Measurements from ENCODE around the gene RBM38.

The RBM38 gene

DNA sequence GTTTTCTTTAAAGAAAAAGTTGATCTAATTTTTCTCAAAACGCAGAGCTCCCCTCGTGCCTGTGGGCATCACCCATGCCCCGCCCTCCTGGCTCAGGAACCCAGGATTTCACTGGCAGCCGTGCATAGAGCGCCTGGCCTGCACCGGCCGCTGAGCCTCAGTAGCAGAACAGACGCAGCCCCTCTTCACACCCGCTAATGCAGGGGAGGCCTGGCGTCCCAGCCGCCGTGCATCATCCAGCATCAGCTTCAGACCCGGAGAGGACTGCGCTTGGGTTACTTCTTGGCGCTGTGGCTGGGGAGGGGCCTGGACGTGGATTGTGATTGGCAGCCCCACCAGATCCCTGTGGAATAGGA lies 18.1 kb downstream of the RBM38 start:
- TF ChIP-seq, protein P1, sequence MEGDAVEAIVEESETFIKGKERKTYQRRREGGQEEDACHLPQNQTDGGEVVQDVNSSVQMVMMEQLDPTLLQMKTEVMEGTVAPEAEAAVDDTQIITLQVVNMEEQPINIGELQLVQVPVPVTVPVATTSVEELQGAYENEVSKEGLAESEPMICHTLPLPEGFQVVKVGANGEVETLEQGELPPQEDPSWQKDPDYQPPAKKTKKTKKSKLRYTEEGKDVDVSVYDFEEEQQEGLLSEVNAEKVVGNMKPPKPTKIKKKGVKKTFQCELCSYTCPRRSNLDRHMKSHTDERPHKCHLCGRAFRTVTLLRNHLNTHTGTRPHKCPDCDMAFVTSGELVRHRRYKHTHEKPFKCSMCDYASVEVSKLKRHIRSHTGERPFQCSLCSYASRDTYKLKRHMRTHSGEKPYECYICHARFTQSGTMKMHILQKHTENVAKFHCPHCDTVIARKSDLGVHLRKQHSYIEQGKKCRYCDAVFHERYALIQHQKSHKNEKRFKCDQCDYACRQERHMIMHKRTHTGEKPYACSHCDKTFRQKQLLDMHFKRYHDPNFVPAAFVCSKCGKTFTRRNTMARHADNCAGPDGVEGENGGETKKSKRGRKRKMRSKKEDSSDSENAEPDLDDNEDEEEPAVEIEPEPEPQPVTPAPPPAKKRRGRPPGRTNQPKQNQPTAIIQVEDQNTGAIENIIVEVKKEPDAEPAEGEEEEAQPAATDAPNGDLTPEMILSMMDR (IDR thresholded peaks at IDR 0.05; ENCODE audit: low read depth, low read length): no peak
- in situ Hi-C loops (cut with HindIII; ENCODE audit: low sequenced_read_pairs): no loop called here
- H3K4me3 ChIP-seq (ENCODE audit: low read depth, low read length): no peak overlapping the region
- no peak for DNase-seq (ENCODE audit: low read depth, low spot score)

- DNase-seq (ENCODE audit: low read depth, low spot score): no peak
- TF ChIP-seq, protein P1 (IDR thresholded peaks at IDR 0.05; ENCODE audit: low read depth, low read length): no peak
- no peak overlapping the region for H3K4me3 ChIP-seq (ENCODE audit: low read depth, low read length)
- in situ Hi-C loops (cut with HindIII; ENCODE audit: low sequenced_read_pairs): no loop called here
Measured at GRCh38 chr20:57409672-57410397, 18.6 kb downstream of the RBM38 start.

- no peak for DNase-seq (ENCODE audit: low read depth, low spot score)
- H3K4me3 ChIP-seq (ENCODE audit: low read depth, low read length): no peak overlapping the region
- in situ Hi-C loops (cut with HindIII; ENCODE audit: low sequenced_read_pairs): no loop called here
- TF ChIP-seq, protein P1 (IDR thresholded peaks at IDR 0.05; ENCODE audit: low read depth, low read length): no peak
Measured at GRCh38 chr20:57410398-57410920, 19.3 kb downstream of the RBM38 start.

DNA sequence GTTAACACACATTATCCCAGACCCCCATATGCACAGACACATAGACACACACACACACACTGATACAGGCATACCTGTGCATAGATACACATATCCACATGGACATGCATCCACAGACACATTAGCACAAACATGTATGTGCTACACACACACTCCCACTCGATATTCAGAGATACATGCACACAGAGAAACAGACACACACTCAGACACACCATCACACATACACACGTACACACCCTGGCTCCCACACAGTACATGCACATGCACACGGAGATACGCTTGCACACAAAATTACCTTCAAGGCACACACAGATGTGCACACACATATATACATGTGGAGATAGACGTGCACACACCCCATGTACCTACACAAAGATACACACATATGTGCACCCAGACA lies 19.7 kb downstream of the RBM38 start:
- TF ChIP-seq, protein P1 (IDR thresholded peaks at IDR 0.05; ENCODE audit: low read depth, low read length): no peak
- DNase-seq (ENCODE audit: low read depth, low spot score): no peak
- no peak overlapping the region for H3K4me3 ChIP-seq (ENCODE audit: low read depth, low read length)
- in situ Hi-C loops (cut with HindIII; ENCODE audit: low sequenced_read_pairs): no loop called here

- DNase-seq (ENCODE audit: low read depth, low spot score): no peak
- in situ Hi-C loops (cut with HindIII; ENCODE audit: low sequenced_read_pairs): no loop called here
- TF ChIP-seq, protein P1 (IDR thresholded peaks at IDR 0.05; ENCODE audit: low read depth, low read length): no peak
- H3K4me3 ChIP-seq (ENCODE audit: low read depth, low read length): no peak overlapping the region
Measured at GRCh38 chr20:57411406-57412283, 20.4 kb downstream of the RBM38 start.

- no peak overlapping the region for H3K4me3 ChIP-seq (ENCODE audit: low read depth, low read length)
- no peak for DNase-seq (ENCODE audit: low read depth, low spot score)
- in situ Hi-C loops (cut with HindIII; ENCODE audit: low sequenced_read_pairs): no loop called here
- TF ChIP-seq, protein P1 (IDR thresholded peaks at IDR 0.05; ENCODE audit: low read depth, low read length): no peak
Measured at GRCh38 chr20:57412347-57413029, 21.3 kb downstream of the RBM38 start.

All from astrocyte of the spinal cord (primary cell).